GOT3 (cell line): Measurements from ENCODE around the gene SLC45A1.

Source experiments
- DNase-seq: peaks from one replicate; lab custom pipeline; 2025; ENCODE audit warnings: mixed read lengths; lab: John Stamatoyannopoulos, UW

Gene SLC45A1

GRCh38 chr1:8384577-8384976, 66.7 kb downstream of the SLC45A1 start:
- no peak for DNase-seq

GRCh38 chr1:8386247-8386646, 68.3 kb downstream of the SLC45A1 start:
- no peak for DNase-seq

- DNase-seq, result no peak
Measured at GRCh38 chr1:8388732-8389562, 71.0 kb downstream of the SLC45A1 start.

- DNase-seq, result no peak
Measured at GRCh38 chr1:8389958-8390535, 72.1 kb downstream of the SLC45A1 start.

GRCh38 chr1:8390707-8391106, 72.8 kb downstream of the SLC45A1 start:
- DNase-seq, result no peak

GRCh38 chr1:8392522-8392921, 74.6 kb downstream of the SLC45A1 start:
- no peak for DNase-seq
